ENCODE data around the gene TPPP. TPM values are rescaled to one million over a fixed set of nuclear protein-coding genes. Genes with fewer than 3 reads are reported as not detected.

Gene TPPP
- total RNA-seq, 1 experiment from 2014 or later = 0.18 TPM

- H3K9me3 Mint-ChIP-seq (ENCODE audit: unreplicated experiment) = no peaks in the 10 kb centered on the region
- peak; percentile 74 to 81 for DNase-seq
- H3K4me3 Mint-ChIP-seq (ENCODE audit: unreplicated experiment) = no peak overlapping the region
- Histone ChIP-seq H3K27me3 (replicated peaks; ENCODE audit: control insufficient read depth, insufficient read depth, low read length) (no peaks in the 10 kb centered on the region; the same call in 1 of the 2 replicates), H3K9me3 (no peaks in the 10 kb centered on the region), H3K36me3 (ENCODE audit: control insufficient read depth, insufficient read depth, low read length) (no peaks in the 10 kb centered on the region), H3K4me1 (peaks cover 14% of the 10 kb centered on the region), H3K4me3 (ENCODE audit: low read depth, low read length) (no peak overlapping the region)
- H3K27ac Mint-ChIP-seq (ENCODE audit: unreplicated experiment) = peak overlapping the region; percentile 59
- CTCF ChIA-PET = interaction anchor here (0.6 to 0.7 kb wide), 2 partner anchors 95 to 225 kb away, joined by 3 read pairs; no protein-coding TSS in a partner anchor
- intact Hi-C loops (cut with micrococcal nuclease; ENCODE audit: unreplicated experiment) = loop anchor here (2.0 to 5.0 kb wide), 2 partner anchors 151 to 231 kb away; no protein-coding TSS in a partner anchor
- POLR2A ChIA-PET = no interaction called here
- TF ChIP-seq CTCF (IDR thresholded peaks at IDR 0.05; ENCODE audit: insufficient read depth in 1 of 2, low read depth in 1 of 2, low read length in 1 of 2, severe bottlenecking in 1 of 2, unreplicated experiment in 1 of 2) = peak; percentile 90 to 95
- H3K36me3 Mint-ChIP-seq (ENCODE audit: insufficient read depth, unreplicated experiment) = peaks cover 55% of the 10 kb centered on the region
- no TSS peak for BruUV-seq (replicated peaks)
- H3K27me3 Mint-ChIP-seq (ENCODE audit: insufficient read depth, unreplicated experiment) = no peaks in the 10 kb centered on the region
- H3K4me1 Mint-ChIP-seq (ENCODE audit: low read depth, unreplicated experiment) = no peaks in the 10 kb centered on the region
These were observed 21.5 kb downstream of the TPPP start for GRCh38 chr5:671459-672328.

DNA sequence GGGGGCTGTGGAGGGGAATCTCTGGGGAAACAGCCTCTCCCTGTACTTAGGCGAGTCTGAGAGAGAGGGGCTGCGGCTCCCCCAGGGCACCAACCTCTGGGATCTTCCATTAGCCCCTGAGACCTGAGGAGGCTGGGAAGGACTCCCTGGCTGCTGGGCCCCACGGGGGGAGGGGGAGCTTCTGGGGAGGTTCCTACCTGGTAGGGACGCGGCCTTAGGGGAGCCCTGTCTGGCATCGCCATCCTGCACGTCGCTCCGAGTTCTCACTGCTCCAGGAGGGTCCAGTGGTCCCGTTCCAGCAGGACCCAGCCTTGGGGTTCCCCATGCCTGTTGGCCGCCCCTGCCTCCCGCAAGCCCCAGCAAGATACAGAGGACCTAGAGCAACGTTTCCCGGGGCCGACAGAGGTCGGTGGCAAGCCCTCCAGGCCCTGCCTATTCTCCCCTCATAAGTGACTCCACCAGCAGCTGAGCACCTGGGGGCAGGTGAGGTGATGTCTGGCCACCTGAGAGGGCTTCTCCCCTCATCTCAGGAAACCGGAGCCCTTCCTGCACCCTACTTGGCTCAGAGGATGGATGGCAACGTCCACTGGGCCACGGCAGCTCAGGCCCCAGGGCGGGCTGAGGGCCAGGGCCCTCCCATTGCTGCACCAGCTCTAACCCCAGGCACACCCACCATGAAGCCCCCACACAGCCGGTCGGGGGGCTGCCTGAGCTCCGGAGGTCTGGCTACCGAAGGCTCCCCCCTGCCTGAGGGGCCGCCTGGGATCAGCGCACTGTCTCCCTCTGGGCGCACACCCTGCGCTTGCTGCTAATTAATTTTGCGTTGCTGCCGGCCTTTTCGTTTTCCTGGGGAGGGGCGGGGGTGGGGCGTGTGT, 22.5 kb downstream of the TPPP start:
- H3K36me3 Mint-ChIP-seq (ENCODE audit: insufficient read depth, unreplicated experiment) = peaks cover 48% of the 10 kb centered on the region
- POLR2A ChIA-PET = no interaction called here
- Histone ChIP-seq H3K36me3 (ENCODE audit: control insufficient read depth, insufficient read depth, low read length) (no peaks in the 10 kb centered on the region), H3K4me1 (peaks cover 14% of the 10 kb centered on the region), H3K27me3 (replicated peaks; ENCODE audit: control insufficient read depth, insufficient read depth, low read length) (no peaks in the 10 kb centered on the region; the same call in 1 of the 2 replicates), H3K4me3 (ENCODE audit: low read depth, low read length) (no peak overlapping the region), H3K9me3 (no peaks in the 10 kb centered on the region)
- H3K27ac Mint-ChIP-seq (ENCODE audit: unreplicated experiment) = no peak overlapping the region
- no peaks in the 10 kb centered on the region for H3K9me3 Mint-ChIP-seq (ENCODE audit: unreplicated experiment)
- CTCF ChIA-PET = interaction anchor here (0.7 to 0.9 kb wide), 2 partner anchors 96 to 115 kb away, joined by 3 read pairs; no protein-coding TSS in a partner anchor
- H3K4me3 Mint-ChIP-seq (ENCODE audit: unreplicated experiment) = no peak overlapping the region
- H3K4me1 Mint-ChIP-seq (ENCODE audit: low read depth, unreplicated experiment) = no peaks in the 10 kb centered on the region
- DNase-seq = no peak
- intact Hi-C loops (cut with micrococcal nuclease; ENCODE audit: unreplicated experiment) = loop anchor here (2.0 to 5.0 kb wide), 2 partner anchors 152 to 232 kb away; no protein-coding TSS in a partner anchor
- no TSS peak for BruUV-seq (replicated peaks)
- no peak for TF ChIP-seq CTCF (IDR thresholded peaks at IDR 0.05; ENCODE audit: insufficient read depth in 1 of 2, low read depth in 1 of 2, low read length in 1 of 2, severe bottlenecking in 1 of 2, unreplicated experiment in 1 of 2)
- no peaks in the 10 kb centered on the region for H3K27me3 Mint-ChIP-seq (ENCODE audit: insufficient read depth, unreplicated experiment)

DNA sequence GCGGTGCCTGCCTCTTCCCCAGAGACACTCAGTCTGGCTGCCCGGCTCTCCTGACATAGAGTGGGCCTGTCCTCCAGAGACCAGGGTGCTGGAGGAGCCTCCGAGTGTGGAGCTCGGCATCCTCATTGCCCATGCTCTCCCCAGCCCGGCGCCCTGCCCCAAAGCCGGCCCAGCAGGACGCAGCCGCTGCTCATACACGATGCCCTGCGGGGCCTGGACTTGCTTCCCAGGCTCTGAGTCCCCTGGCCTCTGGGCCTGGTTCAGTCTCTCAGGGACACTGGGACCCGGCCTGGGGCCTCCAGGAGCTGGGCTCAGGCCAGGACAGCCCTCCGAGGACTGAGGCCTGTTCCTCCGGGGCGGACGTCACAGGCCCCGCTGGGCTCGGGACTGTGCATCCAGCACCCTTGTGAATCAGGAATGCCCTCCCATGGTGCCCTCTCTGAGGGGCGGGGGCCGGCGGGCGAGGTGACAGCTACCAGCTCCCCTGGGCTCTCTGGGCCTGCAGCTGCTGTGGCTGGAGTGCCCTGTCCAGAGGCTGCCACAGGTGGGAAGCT, 23.2 kb downstream of the TPPP start:
- Mint-ChIP-seq H3K9me3 (ENCODE audit: unreplicated experiment) (no peaks in the 10 kb centered on the region), H3K4me1 (ENCODE audit: low read depth, unreplicated experiment) (no peaks in the 10 kb centered on the region), H3K4me3 (ENCODE audit: unreplicated experiment) (no peak overlapping the region), H3K27me3 (ENCODE audit: insufficient read depth, unreplicated experiment) (no peaks in the 10 kb centered on the region), H3K27ac (ENCODE audit: unreplicated experiment) (no peak overlapping the region), H3K36me3 (ENCODE audit: insufficient read depth, unreplicated experiment) (peaks cover 43% of the 10 kb centered on the region)
- Histone ChIP-seq H3K4me3 (ENCODE audit: low read depth, low read length) (no peak overlapping the region), H3K4me1 (peaks cover 14% of the 10 kb centered on the region), H3K36me3 (ENCODE audit: control insufficient read depth, insufficient read depth, low read length) (no peaks in the 10 kb centered on the region), H3K9me3 (no peaks in the 10 kb centered on the region), H3K27me3 (replicated peaks; ENCODE audit: control insufficient read depth, insufficient read depth, low read length) (no peaks in the 10 kb centered on the region; the same call in 1 of the 2 replicates)
- CTCF ChIA-PET = interaction anchor here (0.9 kb wide), 1 partner anchor 114 kb away, joined by 3 read pairs; no protein-coding TSS in a partner anchor
- TF ChIP-seq CTCF (IDR thresholded peaks at IDR 0.05; ENCODE audit: insufficient read depth in 1 of 2, low read depth in 1 of 2, low read length in 1 of 2, severe bottlenecking in 1 of 2, unreplicated experiment in 1 of 2) = no peak
- intact Hi-C loops (cut with micrococcal nuclease; ENCODE audit: unreplicated experiment) = loop anchor here (2.0 to 5.0 kb wide), 2 partner anchors 152 to 233 kb away; no protein-coding TSS in a partner anchor
- POLR2A ChIA-PET = no interaction called here
- no TSS peak for BruUV-seq (replicated peaks)
- no peak for DNase-seq

Data from Caco-2 (cell line).